Omental fat pad (tissue), 4 donors: ENCODE data around the gene ELL. TPM values are rescaled to one million over a fixed set of nuclear protein-coding genes. Genes with fewer than 3 reads are reported as not detected.

Source experiments
- ATAC-seq: fragments of 150-250 bp; one replicate; pipeline ENCODE4 v1.9.1; 2016; ENCODE audit warnings: mild to moderate bottlenecking, moderate library complexity; ENCODE audit not compliant: low FRiP score
- DNase-seq: peaks from one replicate; pipeline ENCODE4 v3.0.0-alpha.2; 2019; ENCODE audit warnings: low spot score
- CTCF ChIP-seq, 3 donors: fragments of 450-650 bp; IDR thresholded peaks; one replicate each; pipeline ENCODE4 v1.5.1; 2016 to 2017; ENCODE audit warnings: antibody characterized with exemption in 3 of 3, mild to moderate bottlenecking in 3 of 3, moderate library complexity in 2 of 3
- total RNA-seq, 4 donors: library from RNA; depleted of rRNA; stranded (reverse); fragments of >200 nt; gene quantifications; one replicate each; pipeline ENCODE4 v1.1.0, GENCODE V29; 2016

Gene ELL
- total RNA-seq, 4 donors from 2014 or later = 18.1 to 43.1 (median 24.8) TPM

GRCh38 chr19:18446145-18446810 is 75.6 kb downstream of the ELL start:
- ATAC-seq (no peak), DNase-seq (no peak)

DNA sequence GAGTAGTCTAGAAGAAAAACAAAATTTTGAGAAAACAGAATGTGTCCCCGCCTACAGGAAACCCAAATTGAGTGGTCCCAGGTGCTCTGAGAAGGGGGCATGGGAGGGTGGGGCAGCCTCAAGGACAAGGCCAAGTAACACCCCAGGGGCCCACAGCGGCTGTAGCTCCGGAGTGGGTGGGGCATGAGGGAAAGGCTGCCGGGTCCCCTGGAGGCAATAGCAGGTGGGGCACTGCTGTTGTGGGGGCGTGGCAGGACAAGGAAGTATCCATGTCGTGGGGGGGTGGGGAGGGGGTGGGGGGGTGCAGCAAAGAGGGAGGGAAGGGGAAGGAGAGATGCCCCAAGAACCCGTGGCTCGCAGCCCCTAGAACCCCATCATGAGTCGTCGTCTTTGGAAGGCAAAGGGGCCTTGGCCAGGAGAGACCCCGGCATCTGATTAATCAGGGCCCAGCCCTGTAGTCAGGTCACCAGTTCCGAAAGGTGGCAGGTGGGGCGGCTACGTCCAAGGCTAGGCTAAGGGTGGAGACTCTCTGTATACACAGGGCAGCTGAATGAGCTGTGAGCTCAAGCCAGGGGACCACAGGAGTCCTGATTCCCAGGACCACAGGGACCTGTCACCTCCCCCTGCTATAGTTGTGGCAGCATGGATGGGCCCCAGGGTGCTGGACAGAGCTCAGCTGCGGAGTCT is 76.5 kb downstream of the ELL start:
- DNase-seq = no peak
- no peak for ATAC-seq
- TF ChIP-seq CTCF (IDR thresholded peaks at IDR 0.05) = no peak

More at GRCh38 chr19:18446145-18446810, 75.6 kb downstream of the ELL start:
- TF ChIP-seq CTCF (IDR thresholded peaks at IDR 0.05) = no peak

DNA sequence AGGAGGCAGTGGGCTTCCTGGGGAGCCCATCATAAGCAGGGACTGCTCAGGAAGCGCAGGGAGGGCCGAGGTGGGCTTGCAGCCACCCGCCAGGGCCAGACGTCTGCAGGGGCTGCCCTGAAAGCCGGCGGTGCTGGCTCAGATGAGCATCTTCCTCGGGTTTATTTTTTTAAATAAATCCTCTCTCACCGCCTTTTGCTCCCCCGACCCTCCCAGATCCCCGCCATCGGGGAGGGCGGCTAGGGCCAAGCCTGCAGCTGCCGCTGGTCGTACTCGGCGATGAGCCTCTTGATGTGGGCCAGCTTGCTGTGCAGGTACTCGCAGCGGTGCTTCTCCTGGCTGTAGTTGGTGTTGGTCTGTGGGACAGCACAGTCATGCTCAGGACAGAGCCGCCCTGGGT is 77.4 kb downstream of the ELL start:
- ATAC-seq = no peak
- TF ChIP-seq CTCF (IDR thresholded peaks at IDR 0.05) = no peak
- DNase-seq = no peak

DNA sequence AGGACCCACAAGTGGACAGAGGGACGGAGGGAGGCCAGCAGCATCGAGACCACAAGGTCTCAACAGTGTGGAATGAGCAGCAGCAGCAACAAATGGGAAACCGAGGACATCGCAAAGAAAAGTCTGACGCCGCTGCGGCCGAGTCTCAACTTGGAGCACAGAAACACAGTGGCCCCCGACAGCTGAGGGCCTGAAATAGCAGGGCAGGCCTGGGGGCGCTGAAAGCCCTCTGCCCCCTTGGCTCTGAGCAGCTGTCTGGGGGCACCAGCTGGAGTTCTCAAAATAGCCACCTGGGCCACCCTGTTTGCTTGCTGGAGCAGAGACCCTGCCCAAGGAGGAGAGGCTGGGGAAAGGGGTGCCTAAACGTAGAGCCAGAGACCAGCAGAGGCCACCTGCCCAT is 78.0 kb downstream of the ELL start:
- no peak for DNase-seq
- ATAC-seq = no peak
- no peak for TF ChIP-seq CTCF (IDR thresholded peaks at IDR 0.05)

- no peak for TF ChIP-seq CTCF (IDR thresholded peaks at IDR 0.05)
- DNase-seq (no peak), ATAC-seq (no peak)
These were observed 78.5 kb downstream of the ELL start for GRCh38 chr19:18443406-18443805.

DNA sequence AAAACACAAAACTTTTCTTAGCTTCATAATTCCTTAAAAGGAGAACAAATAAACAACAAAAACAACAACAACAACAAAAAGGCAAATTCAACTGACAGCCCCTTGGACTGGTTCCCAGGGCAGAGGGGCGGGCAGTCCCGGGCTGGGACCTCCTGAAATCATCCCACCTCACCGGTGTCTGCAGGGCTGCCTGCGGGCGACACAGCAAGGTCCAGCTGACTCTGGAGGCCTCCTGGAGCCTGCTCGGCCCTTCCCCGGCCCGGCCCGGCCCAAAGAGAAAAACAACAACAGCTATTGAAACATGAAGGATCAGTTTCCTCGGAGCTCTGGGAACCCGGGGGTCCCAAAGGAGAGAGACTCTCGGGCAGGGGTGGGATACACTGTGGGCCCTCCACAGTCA is 78.9 kb downstream of the ELL start:
- TF ChIP-seq CTCF (IDR thresholded peaks at IDR 0.05) = no peak
- ATAC-seq (no peak), DNase-seq (no peak)
